Measurements from ENCODE around the gene CLEC2D. TPM values are rescaled to one million over a fixed set of nuclear protein-coding genes. Genes with fewer than 3 reads are reported as not detected.

Gene CLEC2D
- total and polyA plus RNA-seq, 10 of the 15 experiments (the other 5 are each of a cell fraction or from before 2014, with no cell fraction given), result 4.6 to 29.8 (median 16.0) TPM

- no peak overlapping the region for H3K4me3 ChIP-seq
- no TSS peak for BruUV-seq (replicated peaks)
- FAIRE-seq (no peak), DNase-seq (ENCODE audit: low read depth, low spot score) (no peak), ATAC-seq (no peak)
- H3K4me1 ChIP-seq (ENCODE audit: control insufficient read depth, insufficient read depth, low read length), result peaks cover 15% of the 10 kb centered on the region; the same call in 1 of the 2 replicates
- H3K4me2 ChIP-seq (ENCODE audit: control insufficient read depth, insufficient read depth), result no peak overlapping the region
- CTCF ChIA-PET, result interaction anchor here (0.7 to 11.5 kb wide), 11 partner anchors 11 to 115 kb away, joined by 3 to 159 read pairs (median 3); partner anchors contain the start of gene CLEC2D
- no peaks in the 10 kb centered on the region; the same call in 2 of the 3 replicates for H3K9me3 ChIP-seq (replicated peaks; ENCODE audit: control insufficient read depth, insufficient read depth, low read length)
- in situ Hi-C loops (cut with MboI), result loop anchor here (5.0 kb wide), 1 partner anchor 71 kb away; no protein-coding TSS in a partner anchor
- SMC1A ChIA-PET (ENCODE audit: uncharacterized antibody, unreplicated experiment), result interaction anchor here (0.9 to 11.3 kb wide), 7 partner anchors 11 to 305 kb away, joined by 3 to 100 read pairs (median 3); no protein-coding TSS in a partner anchor
- H3K79me2 ChIP-seq (ENCODE audit: control insufficient read depth, insufficient read depth, low read length), result no peaks in the 10 kb centered on the region; the same call in 1 of the 2 replicates
- 90% methylated on average over 4 of the region's 4 CpGs for WGBS (ENCODE audit: insufficient coverage, insufficient replicate concordance, low lambda C conversion rate, missing lambda C conversion rate)
- H3K27ac ChIP-seq (ENCODE audit: control insufficient read depth, insufficient read depth), result no peak overlapping the region
- no peak overlapping the region for H2AFZ ChIP-seq (ENCODE audit: control insufficient read depth, low read depth, low read length)
- POLR2A ChIA-PET, result no interaction called here
- RAD21 ChIA-PET (ENCODE audit: unreplicated experiment), result interaction anchor here (1.0 to 2.8 kb wide), 5 partner anchors 11 to 305 kb away, joined by 3 to 8 read pairs (median 6); no protein-coding TSS in a partner anchor
- intact Hi-C loops (cut with micrococcal nuclease; ENCODE audit: unreplicated experiment), result no loop called here
- TF ChIP-seq MTA3 (IDR thresholded peaks at IDR 0.05; ENCODE audit: borderline replicate concordance, low read length), result no peak
- TF ChIP-seq NFIC (IDR thresholded peaks at IDR 0.05; ENCODE audit: low read depth, low read length), result peak; percentile 43; the same call in 1 of the 2 replicates
- TF ChIP-seq SIN3A (IDR thresholded peaks at IDR 0.05; ENCODE audit: low read depth, low read length), result no peak
- TF ChIP-seq ZNF207 (IDR thresholded peaks at IDR 0.05; ENCODE audit: borderline replicate concordance), result no peak
- no peaks in the 10 kb centered on the region for H4K20me1 ChIP-seq (ENCODE audit: control insufficient read depth, insufficient read depth)
- H3K36me3 ChIP-seq (ENCODE audit: control insufficient read depth in 2 of 2, insufficient read depth in 2 of 2, low read length in 1 of 2), result no peaks in the 10 kb centered on the region
- no peak overlapping the region for H3K9ac ChIP-seq (ENCODE audit: control insufficient read depth, insufficient read depth, low read length)
- no peaks in the 10 kb centered on the region for H3K27me3 ChIP-seq (replicated peaks in 1 of 2; ENCODE audit: control insufficient read depth in 2 of 2, insufficient read depth in 2 of 2, low read length in 1 of 2)
These were observed 33.2 kb upstream of the CLEC2D start for GRCh38 chr12:9636150-9636850.

DNA sequence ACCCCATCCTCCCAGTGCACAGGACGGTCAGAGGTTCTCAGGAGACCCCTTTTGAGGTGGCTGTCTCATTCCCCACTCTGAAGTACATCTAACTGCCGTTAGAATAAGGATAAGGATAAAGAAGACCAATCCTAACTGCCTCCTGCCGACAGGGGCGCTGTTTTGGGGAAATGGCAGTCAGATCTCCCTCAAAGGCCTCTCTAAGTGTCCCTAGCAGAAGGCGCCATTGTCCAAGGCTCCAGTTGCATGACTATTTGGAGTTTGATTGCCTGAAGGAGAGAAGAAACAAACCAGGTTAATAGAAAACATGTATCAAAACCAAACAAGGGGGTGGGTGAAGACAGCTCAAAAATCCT, 32.7 kb upstream of the CLEC2D start:
- Histone ChIP-seq H3K9me3 (replicated peaks; ENCODE audit: control insufficient read depth, insufficient read depth, low read length) (no peaks in the 10 kb centered on the region; the same call in 1 of the 3 replicates), H2AFZ (ENCODE audit: control insufficient read depth, low read depth, low read length) (no peak overlapping the region), H3K27ac (ENCODE audit: control insufficient read depth, insufficient read depth) (no peak overlapping the region), H3K27me3 (replicated peaks in 1 of 2; ENCODE audit: control insufficient read depth in 2 of 2, insufficient read depth in 2 of 2, low read length in 1 of 2) (no peaks in the 10 kb centered on the region), H3K4me1 (ENCODE audit: control insufficient read depth, insufficient read depth, low read length) (peaks cover 15% of the 10 kb centered on the region; the same call in 1 of the 2 replicates), H3K79me2 (ENCODE audit: control insufficient read depth, insufficient read depth, low read length) (no peaks in the 10 kb centered on the region; the same call in 1 of the 2 replicates), H3K4me2 (ENCODE audit: control insufficient read depth, insufficient read depth) (no peak overlapping the region), H3K4me3 (no peak overlapping the region), H4K20me1 (ENCODE audit: control insufficient read depth, insufficient read depth) (no peaks in the 10 kb centered on the region), H3K36me3 (ENCODE audit: control insufficient read depth in 2 of 2, insufficient read depth in 2 of 2, low read length in 1 of 2) (no peaks in the 10 kb centered on the region), H3K9ac (ENCODE audit: control insufficient read depth, insufficient read depth, low read length) (no peak overlapping the region)
- no peak for DNase-seq (ENCODE audit: low read depth, low spot score)
- FAIRE-seq, result no peak
- BruUV-seq (replicated peaks), result no TSS peak
- ChIA-PET RAD21 (ENCODE audit: unreplicated experiment) (interaction anchor here (1.0 to 2.8 kb wide), 3 partner anchors 26 to 113 kb away, joined by 3 to 8 read pairs (median 6); no protein-coding TSS in a partner anchor), POLR2A (no interaction called here), SMC1A (ENCODE audit: uncharacterized antibody, unreplicated experiment) (interaction anchor here (1.2 to 11.3 kb wide), 4 partner anchors 24 to 85 kb away, joined by 3 to 100 read pairs (median 4); no protein-coding TSS in a partner anchor), CTCF (interaction anchor here (1.0 to 11.5 kb wide), 6 partner anchors 12 to 107 kb away, joined by 3 to 159 read pairs (median 3); partner anchors contain the start of gene CLEC2D)
- intact Hi-C loops (cut with micrococcal nuclease; ENCODE audit: unreplicated experiment) (no loop called here), in situ Hi-C loops (cut with MboI) (loop anchor here (5.0 kb wide), 1 partner anchor 70 kb away; no protein-coding TSS in a partner anchor)
- TF ChIP-seq TCF3 (IDR thresholded peaks at IDR 0.05; ENCODE audit: borderline replicate concordance, insufficient read depth, low read depth, low read length) (no peak), ZNF592 (IDR thresholded peaks at IDR 0.05) (no peak), NR2C1 (IDR thresholded peaks at IDR 0.05) (no peak), JUNB (IDR thresholded peaks at IDR 0.05) (no peak)
- WGBS (ENCODE audit: insufficient coverage, insufficient replicate concordance, low lambda C conversion rate, missing lambda C conversion rate), result 92% methylated on average over 5 of the region's 5 CpGs
- peak; percentile 18; the same call in 1 of the 3 replicates for ATAC-seq

All from GM12878 (cell line).